K562 (cell line): ENCODE data around the gene ACBD3. TPM values are rescaled to one million over a fixed set of nuclear protein-coding genes. Genes with fewer than 3 reads are reported as not detected.
A peak's percentile ranks its signal among the peaks of the same experiment; 100 is the strongest.

Experiments used
- CBX2 ChIP-seq: fragments of 200-600 bp; sonication (generic); IDR thresholded peaks from one replicate; pipeline ENCODE4 v1.6.1; 2012; ENCODE audit warnings: mild to moderate bottlenecking, low read length, inconsistent platforms; ENCODE audit not compliant: insufficient read depth, poor library complexity, severe bottlenecking
- DDX20 ChIP-seq: fragments of 450-650 bp; IDR thresholded peaks from 2 replicates; pipeline ENCODE4 v1.6.1; 2016; ENCODE audit warnings: missing genetic modification characterization, low read depth, mild to moderate bottlenecking, missing compliant biosample characterization, moderate library complexity
- E2F3 ChIP-seq: fragments of 250-450 bp; sonication (Bioruptor Pico); IDR thresholded peaks from 2 replicates; pipeline ENCODE4 v1.4.0; 2020; ENCODE audit warnings: mild to moderate bottlenecking
- ELK1 ChIP-seq: sonication (generic); formaldehyde crosslinking; IDR thresholded peaks from 2 replicates; pipeline ENCODE4 v1.8.1; 2022; ENCODE audit warnings: missing genetic modification reagents
- EWSR1 ChIP-seq: fragments of 450-650 bp; IDR thresholded peaks from 2 replicates; pipeline ENCODE4 v1.6.1; 2018; ENCODE audit warnings: borderline replicate concordance, mild to moderate bottlenecking, low read depth, moderate library complexity; ENCODE audit not compliant: partially characterized antibody
- FOXP4 ChIP-seq: sonication (generic); formaldehyde crosslinking; IDR thresholded peaks from 2 replicates; pipeline ENCODE4 v1.8.0; 2022; ENCODE audit warnings: mild to moderate bottlenecking, missing genetic modification reagents, borderline replicate concordance
- MAFK ChIP-seq: IDR thresholded peaks from 2 replicates; pipeline ENCODE4 v1.6.1; 2011; ENCODE audit warnings: low read length, improper control_type of control experiment
- MITF ChIP-seq: IDR thresholded peaks from 2 replicates; pipeline ENCODE4 v1.6.1; 2014; ENCODE audit warnings: antibody characterized with exemption
- MTA3 ChIP-seq: fragments of 450-650 bp; formaldehyde crosslinking; IDR thresholded peaks from 2 replicates; pipeline ENCODE4 v1.6.1; 2017; ENCODE audit warnings: mild to moderate bottlenecking, borderline replicate concordance
- POLR2A ChIP-seq: fragments of 450-650 bp; conservative IDR thresholded peaks from 2 replicates; pipeline ENCODE4 v1.6.1; 2016
- POLR2AphosphoS5 ChIP-seq: IDR thresholded peaks from 2 replicates; pipeline ENCODE4 v1.6.1; 2011; ENCODE audit warnings: mild to moderate bottlenecking, low read depth, low read length, moderate library complexity; ENCODE audit not compliant: control insufficient read depth, insufficient read depth
- TARDBP ChIP-seq: fragments of 450-650 bp; IDR thresholded peaks from 2 replicates; pipeline ENCODE4 v1.6.1; 2016
- TEAD2 ChIP-seq: fragments of 450-650 bp; IDR thresholded peaks from 2 replicates; pipeline ENCODE4 v1.6.1; 2016; ENCODE audit warnings: missing genetic modification characterization, control low read depth, missing compliant biosample characterization
- THRA ChIP-seq: fragments of 450-650 bp; IDR thresholded peaks from 2 replicates; pipeline ENCODE4 v1.6.1; 2017; ENCODE audit warnings: mild to moderate bottlenecking, moderate library complexity
- THRAP3 ChIP-seq: fragments of 450-650 bp; IDR thresholded peaks from 2 replicates; pipeline ENCODE4 v1.6.1; 2016; ENCODE audit warnings: mild to moderate bottlenecking, inconsistent platforms, borderline replicate concordance
- ZBTB5 ChIP-seq: fragments of 450-650 bp; IDR thresholded peaks from 2 replicates; pipeline ENCODE4 v1.6.1; 2017; ENCODE audit warnings: antibody characterized with exemption
- ZEB2 ChIP-seq: fragments of 450-650 bp; IDR thresholded peaks from 2 replicates; pipeline ENCODE4 v1.6.1; 2016
- ZNF224 ChIP-seq: sonication (generic); formaldehyde crosslinking; IDR thresholded peaks from 2 replicates; pipeline ENCODE4 v1.8.0; 2022; ENCODE audit warnings: mild to moderate bottlenecking, missing genetic modification reagents
- ZNF766 ChIP-seq: fragments of 200-800 bp; sonication (Bioruptor generic); conservative IDR thresholded peaks from 2 replicates; pipeline ENCODE4 v1.6.1; 2016; ENCODE audit warnings: missing genetic modification characterization, missing compliant biosample characterization
- polyA plus RNA-seq, 8 experiments: library from polyadenylated mRNA; depleted of rRNA in 4 of 8; stranded (reverse) in 5 of 8; unstranded in 3 of 8; fragments of >200 nt; fragmentation: Nextera tagmentation in 2 of 8; fragmentation: Illumina TruSeq in 1 of 8; extraction: Ambion mirVana in 2 of 8; extraction: Trizol in 1 of 8; gene quantifications; 2 replicates each; pipeline versions ENCODE4 v1.2.1 to v1.2.3, GENCODE V29; 2011 to 2014; ENCODE audit warnings: inconsistent platforms in 1 of 8, missing spikeins in 1 of 8
- total RNA-seq, 7 experiments: library from RNA; depleted of rRNA in 6 of 7; stranded (reverse); fragments of >200 nt in 6 of 7; fragmentation: Illumina TruSeq in 2 of 7; extraction: Trizol in 2 of 7; gene quantifications; 2 replicates each; pipeline versions ENCODE4 v1.2.1 to v1.2.3, GENCODE V29; 2011 to 2021; ENCODE audit warnings: low replicate concordance in 1 of 7

ACBD3 gene
- total and polyA plus RNA-seq, 9 of the 15 experiments (the other 6 are each of a cell fraction or from before 2014, with no cell fraction given), result 11.1 to 36.7 (median 26.9) TPM

- TF ChIP-seq EWSR1 (no peak), POLR2AphosphoS5 (peak; percentile 91), ELK1 (CRISPR knock-in tag) (no peak), THRAP3 (no peak), E2F3 (CRISPR knock-in tag) (no peak; the same call in 1 of the 2 replicates), TEAD2 (no peak), FOXP4 (CRISPR knock-in tag) (0 out of 2 replicates have a peak, but pooled peaks have one; percentile 24), THRA (no peak), DDX20 (no peak), CBX2 (no peak), MAFK (no peak), POLR2A (peak; percentile 95), ZBTB5 (no peak), ZNF224 (CRISPR knock-in tag) (no peak), MTA3 (peak; percentile 91; the same call in 1 of the 2 replicates), ZEB2 (peak; percentile 67), ZNF766 (CRISPR knock-in tag) (no peak), TARDBP (no peak), MITF (no peak)
These were observed at the start of gene ACBD3 (continued) for GRCh38 chr1:226186124-226187018.
